ENCODE results near the gene TFDP2.

GRCh38 chr3:141900343-141900742, 249.0 kb downstream of the TFDP2 start:
- no peak for TF ChIP-seq POLR2A (IDR thresholded peaks at IDR 0.05)
- no peak for TF ChIP-seq CTCF (IDR thresholded peaks at IDR 0.05)
- no peak for TF ChIP-seq EP300 (IDR thresholded peaks at IDR 0.05)
- no peak for TF ChIP-seq POLR2AphosphoS5 (IDR thresholded peaks at IDR 0.05)
